Stimulated activated CD4-positive, alpha-beta T cell treated with anti-CD3 and anti-CD28 coated beads, TNF-alpha, amount 100 ng/mL, for 1 hour (primary cell): ENCODE data around the gene KRT14.
"Not testable (repeated sequence)": the region's sequence is repeated elsewhere in the genome, so short reads cannot be mapped to it uniquely, and the experiment has no call there.

Experiments used
- DNase-seq, 3 donors: peaks; one replicate each; pipeline ENCODE4 v3.0.0-alpha.2; 2020; ENCODE audit warnings: low read depth in 3 of 3, low spot score in 1 of 3

Gene KRT14

GRCh38 chr17:41610061-41610517, 23.4 kb upstream of the KRT14 start:
- DNase-seq, result not testable (repeated sequence)

- DNase-seq, result not testable (repeated sequence)
Observed at GRCh38 chr17:41606930-41607329, 20.2 kb upstream of the KRT14 start.

- DNase-seq, result no peak
Observed at GRCh38 chr17:41602524-41602923, 15.8 kb upstream of the KRT14 start.

GRCh38 chr17:41600318-41600717, 13.6 kb upstream of the KRT14 start:
- no peak for DNase-seq

- DNase-seq, result no peak
Observed at GRCh38 chr17:41599680-41600079, 13.0 kb upstream of the KRT14 start.

- DNase-seq, result no peak
Observed at GRCh38 chr17:41595585-41595984, 8.9 kb upstream of the KRT14 start.

- no peak for DNase-seq
Observed at GRCh38 chr17:41594363-41594915, 7.7 kb upstream of the KRT14 start.

GRCh38 chr17:41593306-41593981, 6.7 kb upstream of the KRT14 start:
- DNase-seq, result no peak

- DNase-seq, result no peak
Observed at GRCh38 chr17:41592601-41593305, 6.1 kb upstream of the KRT14 start.

- DNase-seq, result no peak
Observed at GRCh38 chr17:41589301-41589700, 2.6 kb upstream of the KRT14 start.

- DNase-seq, result no peak
Observed at GRCh38 chr17:41588126-41588810, 1.6 kb upstream of the KRT14 start.

- no peak for DNase-seq
Observed at GRCh38 chr17:41585301-41586056, 1.2 kb downstream of the KRT14 start.

GRCh38 chr17:41584331-41584927, 2.3 kb downstream of the KRT14 start:
- not testable (repeated sequence) for DNase-seq

GRCh38 chr17:41583137-41584127, 3.3 kb downstream of the KRT14 start:
- DNase-seq, result no peak

- not testable (repeated sequence) for DNase-seq
Observed at GRCh38 chr17:41582061-41582968, 4.4 kb downstream of the KRT14 start.

- DNase-seq, result no peak
Observed at GRCh38 chr17:41581366-41582060, 5.2 kb downstream of the KRT14 start.

GRCh38 chr17:41580687-41581365, 5.9 kb downstream of the KRT14 start:
- DNase-seq, result no peak
